Measurements from ENCODE around the gene SLC8B1. TPM values are rescaled to one million over a fixed set of nuclear protein-coding genes. Genes with fewer than 3 reads are reported as not detected.

SLC8B1 gene
- total RNA-seq, 1 experiment from 2014 or later: 30.9 TPM

GRCh38 chr12:113361574-113362370 is 26.9 kb upstream of the SLC8B1 start:
- no peak for TF ChIP-seq MAX (IDR thresholded peaks at IDR 0.05)
- no peak for TF ChIP-seq CTCF (IDR thresholded peaks at IDR 0.05 in 2 of 3, conservative IDR thresholded peaks at IDR 0.05 in 1 of 3; ENCODE audit: borderline replicate concordance in 1 of 3, insufficient read depth in 1 of 3, low read depth in 2 of 3, low read length in 2 of 3)
- TF ChIP-seq ZNF274 (IDR thresholded peaks at IDR 0.05; ENCODE audit: low read depth, low read length): no peak
- TF ChIP-seq POLR2AphosphoS5 (IDR thresholded peaks at IDR 0.05; ENCODE audit: low read depth, low read length): no peak
- no peak for TF ChIP-seq TCF7L2 (IDR thresholded peaks at IDR 0.05; ENCODE audit: borderline replicate concordance, extremely low read depth, insufficient read depth, insufficient read length)
- no peak for TF ChIP-seq EZH2 (IDR thresholded peaks at IDR 0.05)
- no peak for TF ChIP-seq FOSL1 (IDR thresholded peaks at IDR 0.05; ENCODE audit: low read depth)
- no peak for TF ChIP-seq ZBTB33 (IDR thresholded peaks at IDR 0.05; ENCODE audit: extremely low read depth, insufficient replicate concordance, low read length)
- no peak for TF ChIP-seq ELF1 (IDR thresholded peaks at IDR 0.05; ENCODE audit: borderline replicate concordance, low read depth)
- TF ChIP-seq EGR1 (IDR thresholded peaks at IDR 0.05; ENCODE audit: low read depth): no peak
- no peak for TF ChIP-seq JUND (IDR thresholded peaks at IDR 0.05)
- no peak for TF ChIP-seq ATF3 (IDR thresholded peaks at IDR 0.05)
- TF ChIP-seq SIN3A (IDR thresholded peaks at IDR 0.05; ENCODE audit: low read depth): no peak
- no peak for TF ChIP-seq ZFX (IDR thresholded peaks at IDR 0.05)
- TF ChIP-seq SP1 (IDR thresholded peaks at IDR 0.05; ENCODE audit: low read depth): no peak
- no peak for TF ChIP-seq RAD21 (IDR thresholded peaks at IDR 0.05; ENCODE audit: low read depth)
- TF ChIP-seq CBX3 (IDR thresholded peaks at IDR 0.05; ENCODE audit: low read depth): no peak
- BruUV-seq (replicated peaks): no TSS peak
- intact Hi-C loops (cut with micrococcal nuclease): no loop called here
- ChIA-PET CTCF (no interaction called here), POLR2A (interaction anchor here (0.6 to 1.6 kb wide), 2 partner anchors 27 to 224 kb away, joined by 3 read pairs; partner anchors contain the start of gene SLC8B1), RAD21 (ENCODE audit: low non-redundant PET in 1 of 2, low total read pairs in 2 of 2, uncharacterized antibody in 2 of 2, unreplicated experiment in 2 of 2) (no interaction called here)
- no peak overlapping the region for H3K27ac ChIP-seq (ENCODE audit: low read depth, low read length)
- H3K27me3 ChIP-seq (ENCODE audit: insufficient read depth, low read length): no peaks in the 10 kb centered on the region
- peaks cover 12 to 23% of the 10 kb centered on the region in 2 experiments for H3K4me1 ChIP-seq (ENCODE audit: control insufficient read depth in 1 of 2, insufficient read depth in 2 of 2, low read length in 2 of 2)
- no peak overlapping the region for H3K4me2 ChIP-seq (ENCODE audit: low read length)
- DNase-seq (ENCODE audit: low read depth, low spot score) (no peak), ATAC-seq (no peak)
- H3K36me3 ChIP-seq (ENCODE audit: control insufficient read depth in 1 of 2, insufficient read depth in 2 of 2, low read length in 2 of 2): no peaks in the 10 kb centered on the region; a peak in 1 of 4 replicates
- no peak overlapping the region for H3K9ac ChIP-seq (ENCODE audit: low read length)
- no peaks in the 10 kb centered on the region for H3K9me3 ChIP-seq (ENCODE audit: control insufficient read depth in 1 of 2, insufficient read depth in 1 of 2, low read depth in 1 of 2, low read length in 2 of 2)
- no peaks in the 10 kb centered on the region for H3K9me2 ChIP-seq (ENCODE audit: insufficient read depth)
- no peaks in the 10 kb centered on the region for H4K20me1 ChIP-seq (ENCODE audit: insufficient read depth)
- H3K4me3 ChIP-seq (replicated peaks in 1 of 2; ENCODE audit: low read depth in 1 of 2, low read length in 2 of 2): no peak overlapping the region
- H3K79me2 ChIP-seq (ENCODE audit: insufficient read depth, low read length): peaks cover 24% of the 10 kb centered on the region
- no peak overlapping the region for H2AFZ ChIP-seq (ENCODE audit: low read depth, low read length, poor library complexity, severe bottlenecking)
